Hepatocyte (in vitro differentiated cells): Measurements from ENCODE around the gene TSPAN32. TPM values are rescaled to one million over a fixed set of nuclear protein-coding genes. Genes with fewer than 3 reads are reported as not detected.

Experiments used
- DNase-seq: peaks from one replicate; pipeline ENCODE4 v3.0.0-alpha.2; 2016; ENCODE audit warnings: low spot score
- H2AFZ ChIP-seq: fragments of 200-600 bp; sonication (generic); 2 replicates; pipeline ENCODE4 v1.6.0; 2016; ENCODE audit warnings: antibody characterized with exemption, mild to moderate bottlenecking
- H3K27ac ChIP-seq: fragments of 200-600 bp; sonication (generic); 2 replicates; pipeline ENCODE4 v1.5.1; 2016; ENCODE audit warnings: mild to moderate bottlenecking
- H3K27me3 ChIP-seq: fragments of 200-600 bp; sonication (generic); 2 replicates; pipeline ENCODE4 v1.6.1; 2016
- H3K36me3 ChIP-seq: fragments of 200-600 bp; sonication (generic); replicated peaks from 2 replicates; pipeline ENCODE4 v1.5.1; 2016; ENCODE audit warnings: low read depth; ENCODE audit not compliant: insufficient read depth
- H3K4me1 ChIP-seq: fragments of 200-600 bp; sonication (generic); 2 replicates; pipeline ENCODE4 v1.5.1; 2016; ENCODE audit warnings: mild to moderate bottlenecking, moderate library complexity; ENCODE audit not compliant: insufficient read depth
- H3K4me2 ChIP-seq: fragments of 200-600 bp; sonication (generic); 2 replicates; pipeline ENCODE4 v1.6.0; 2016
- H3K4me3 ChIP-seq: fragments of 200-600 bp; sonication (generic); 2 replicates; pipeline ENCODE4 v1.5.1; 2016; ENCODE audit warnings: mild to moderate bottlenecking
- H3K79me2 ChIP-seq: fragments of 200-600 bp; sonication (generic); 2 replicates; pipeline ENCODE4 v1.6.0; 2017; ENCODE audit warnings: mild to moderate bottlenecking
- H3K9me2 ChIP-seq: fragments of 200-600 bp; sonication (generic); replicated peaks from 2 replicates; pipeline ENCODE4 v1.6.0; 2017; ENCODE audit warnings: mild to moderate bottlenecking; ENCODE audit not compliant: insufficient read depth
- H3K9me3 ChIP-seq: fragments of 200-600 bp; sonication (generic); 2 replicates; pipeline ENCODE4 v1.5.1; 2016; ENCODE audit warnings: low read depth, mild to moderate bottlenecking
- H4K20me1 ChIP-seq: fragments of 200-600 bp; sonication (generic); 2 replicates; pipeline ENCODE4 v1.6.0; 2016; ENCODE audit warnings: mild to moderate bottlenecking; ENCODE audit not compliant: insufficient read depth, poor library complexity, severe bottlenecking
- CTCF ChIP-seq: fragments of 200-600 bp; sonication (generic); IDR thresholded peaks from 2 replicates; pipeline ENCODE4 v1.5.1; 2016; ENCODE audit warnings: antibody characterized with exemption, mild to moderate bottlenecking; ENCODE audit not compliant: poor library complexity
- EZH2 ChIP-seq: fragments of 200-600 bp; sonication (generic); IDR thresholded peaks from 2 replicates; pipeline ENCODE4 v1.6.1; 2016; ENCODE audit warnings: antibody characterized with exemption, mild to moderate bottlenecking, borderline replicate concordance
- EZH2phosphoT487 ChIP-seq: fragments of 200-600 bp; sonication (generic); IDR thresholded peaks from one replicate; pipeline ENCODE4 v1.6.1; 2018; ENCODE audit warnings: antibody characterized with exemption, mild to moderate bottlenecking, low read depth, moderate library complexity; ENCODE audit not compliant: unreplicated experiment, severe bottlenecking
- whole genome bisulfite sequencing: methylation state at CpG from one replicate; pipeline ENCODE4 v1.1.6; 2016; ENCODE audit warnings: low lambda C conversion rate; ENCODE audit errors: missing lambda C conversion rate; 5-methylcytosine and 5-hydroxymethylcytosine counted together
- polyA plus RNA-seq: library from polyadenylated mRNA; unstranded; fragments of >200 nt; fragmentation: Nextera tagmentation; extraction: Ambion mirVana; gene quantifications from 2 replicates; pipeline ENCODE4 v1.2.1, GENCODE V29; 2016
- total RNA-seq: library from RNA; depleted of rRNA; stranded (reverse); fragments of >200 nt; gene quantifications from 2 replicates; pipeline ENCODE4 v1.2.3, GENCODE V29; 2014

Gene TSPAN32
- total and polyA plus RNA-seq, 2 experiments from 2014 or later = 1.5 to 4.8 TPM

- no peak for DNase-seq
- Histone ChIP-seq H4K20me1 (no peaks in the 10 kb centered on the region), H3K4me3 (no peak overlapping the region), H3K4me1 (peaks cover 6% of the 10 kb centered on the region), H2AFZ (no peak overlapping the region), H3K9me3 (no peaks in the 10 kb centered on the region), H3K27me3 (no peaks in the 10 kb centered on the region), H3K79me2 (no peaks in the 10 kb centered on the region), H3K36me3 (no peaks in the 10 kb centered on the region), H3K4me2 (no peak overlapping the region), H3K9me2 (no peaks in the 10 kb centered on the region), H3K27ac (no peak overlapping the region)
- TF ChIP-seq CTCF (no peak), EZH2phosphoT487 (no peak), EZH2 (no peak)
- WGBS = 86% methylated on average over 10 of the region's 10 CpGs
These were observed 18.1 kb downstream of the TSPAN32 start for GRCh38 chr11:2319791-2320472.

DNA sequence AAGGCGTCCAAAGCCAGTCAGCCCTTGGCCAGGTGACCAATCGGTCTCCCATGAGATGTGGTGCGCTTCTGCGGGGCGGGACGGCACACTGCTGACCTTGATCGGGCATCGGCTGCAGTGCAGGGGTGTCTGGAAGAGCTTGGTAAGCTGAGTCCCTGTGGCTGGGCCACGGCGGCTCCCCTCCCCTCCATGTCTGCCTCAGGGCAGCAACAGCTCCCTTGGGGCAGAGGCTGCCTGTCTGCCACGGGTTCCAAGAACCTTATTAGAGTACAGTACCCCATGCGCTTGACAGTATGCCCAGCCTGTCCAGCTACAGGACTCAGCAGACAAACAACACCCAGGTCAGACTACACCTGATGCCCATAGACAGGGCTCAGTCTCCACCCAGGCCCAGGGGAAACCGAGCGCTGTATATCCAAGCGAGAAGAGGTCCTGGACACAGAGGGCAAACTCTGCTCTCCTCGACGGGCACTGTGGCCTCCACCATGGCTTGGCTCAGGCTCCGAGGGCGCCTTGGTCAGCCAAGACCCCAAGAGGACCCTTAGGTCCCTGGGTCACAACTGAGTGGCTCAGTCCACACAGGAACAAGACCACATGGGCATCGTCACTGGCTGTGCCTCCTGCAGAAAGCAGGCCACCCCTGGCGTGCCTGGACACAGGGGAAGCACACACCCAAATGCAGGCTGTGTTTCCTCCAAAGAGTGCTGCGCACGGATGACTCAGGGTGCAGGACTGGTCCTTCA, 18.9 kb downstream of the TSPAN32 start:
- H3K9me3 ChIP-seq = no peaks in the 10 kb centered on the region
- H3K4me2 ChIP-seq = no peak overlapping the region
- no peaks in the 10 kb centered on the region for H3K9me2 ChIP-seq
- no peaks in the 10 kb centered on the region for H3K27me3 ChIP-seq
- no peaks in the 10 kb centered on the region for H3K79me2 ChIP-seq
- no peak for TF ChIP-seq EZH2
- TF ChIP-seq EZH2phosphoT487 = no peak
- no peak for TF ChIP-seq CTCF
- H2AFZ ChIP-seq = no peak overlapping the region
- H3K4me1 ChIP-seq = no peaks in the 10 kb centered on the region
- H4K20me1 ChIP-seq = no peaks in the 10 kb centered on the region
- no peak for DNase-seq
- H3K4me3 ChIP-seq = no peak overlapping the region
- 83% methylated on average over 23 of the region's 23 CpGs for WGBS
- H3K36me3 ChIP-seq = no peaks in the 10 kb centered on the region
- no peak overlapping the region for H3K27ac ChIP-seq

DNA sequence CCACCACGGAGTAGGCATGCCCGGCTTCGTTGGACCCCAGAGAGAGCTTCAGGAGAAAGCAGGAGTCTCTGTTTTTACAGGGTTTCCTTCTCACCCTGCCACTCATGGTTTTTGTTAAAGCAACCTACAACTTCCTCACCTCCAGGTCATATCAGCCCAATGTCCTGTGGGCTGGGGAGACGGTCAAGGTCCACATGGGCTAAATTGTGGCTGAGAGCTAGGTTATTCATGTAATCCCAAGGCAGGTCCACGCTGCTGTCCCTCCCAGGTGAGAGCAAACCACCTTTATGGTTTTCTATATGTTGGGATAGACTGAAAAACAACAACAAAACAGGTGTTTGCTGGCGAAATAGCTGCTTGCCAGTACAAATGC, 19.5 kb downstream of the TSPAN32 start:
- Histone ChIP-seq H3K79me2 (no peaks in the 10 kb centered on the region), H2AFZ (no peak overlapping the region), H3K27ac (no peak overlapping the region), H3K27me3 (no peaks in the 10 kb centered on the region), H3K4me2 (no peak overlapping the region), H3K4me3 (no peak overlapping the region), H4K20me1 (no peaks in the 10 kb centered on the region), H3K36me3 (no peaks in the 10 kb centered on the region), H3K4me1 (no peaks in the 10 kb centered on the region), H3K9me3 (no peaks in the 10 kb centered on the region), H3K9me2 (no peaks in the 10 kb centered on the region)
- no peak for TF ChIP-seq EZH2phosphoT487
- no peak for TF ChIP-seq CTCF
- no peak for TF ChIP-seq EZH2
- DNase-seq = no peak
- 76% methylated on average over 6 of the region's 6 CpGs for WGBS
